H9 (cell line): ENCODE results near the gene CC2D2A. TPM values are rescaled to one million over a fixed set of nuclear protein-coding genes. Genes with fewer than 3 reads are reported as not detected.
A peak's percentile ranks its signal among the peaks of the same experiment; 100 is the strongest.

Experiments
- DNase-seq: peaks from one replicate; pipeline ENCODE4 v3.0.0-alpha.2; 2017
- H2AFZ ChIP-seq: one replicate; pipeline ENCODE4 v1.6.1; 2013; ENCODE audit warnings: mild to moderate bottlenecking, low read length, control low read depth, moderate library complexity
- H2AK5ac ChIP-seq: 2 replicates; pipeline ENCODE4 v1.6.1; 2013; ENCODE audit warnings: low read length, control low read depth, mixed read lengths; ENCODE audit not compliant: insufficient read length
- H2BK120ac ChIP-seq: one replicate; pipeline ENCODE4 v1.6.1; 2013; ENCODE audit warnings: low read depth, mild to moderate bottlenecking, low read length, control low read depth, inconsistent platforms; ENCODE audit not compliant: poor library complexity, severe bottlenecking
- H2BK12ac ChIP-seq: 2 replicates; pipeline ENCODE4 v1.6.1; 2013; ENCODE audit warnings: low read length, control low read depth, mixed read lengths, low read depth; ENCODE audit not compliant: insufficient read length
- H2BK15ac ChIP-seq: 2 replicates; pipeline ENCODE4 v1.6.1; 2013; ENCODE audit warnings: low read depth, low read length, control low read depth
- H2BK20ac ChIP-seq: one replicate; pipeline ENCODE4 v1.6.1; 2013; ENCODE audit warnings: low read depth, mild to moderate bottlenecking, low read length, control low read depth, inconsistent platforms; ENCODE audit not compliant: poor library complexity, severe bottlenecking
- H2BK5ac ChIP-seq: 2 replicates; pipeline ENCODE4 v1.6.1; 2013; ENCODE audit warnings: low read length, control low read depth, mixed read lengths; ENCODE audit not compliant: insufficient read length
- H3K14ac ChIP-seq: 2 replicates; pipeline ENCODE4 v1.6.1; 2013; ENCODE audit warnings: low read length, control low read depth; ENCODE audit not compliant: insufficient read depth
- H3K18ac ChIP-seq: 2 replicates; pipeline ENCODE4 v1.6.1; 2013; ENCODE audit warnings: low read depth, mild to moderate bottlenecking, mixed read lengths, low read length, control low read depth; ENCODE audit not compliant: insufficient read length
- H3K23ac ChIP-seq: 2 replicates; pipeline ENCODE4 v1.6.1; 2013; ENCODE audit warnings: low read length, control low read depth, mixed read lengths, low read depth; ENCODE audit not compliant: insufficient read length
- H3K23me2 ChIP-seq: 2 replicates; pipeline ENCODE4 v1.6.1; 2013; ENCODE audit warnings: low read depth, mild to moderate bottlenecking, mixed read lengths, low read length, control low read depth; ENCODE audit not compliant: insufficient read length, poor library complexity, severe bottlenecking
- H3K27ac ChIP-seq: 2 replicates; pipeline ENCODE4 v1.5.1; 2013; ENCODE audit warnings: low read length, control low read depth, mixed read lengths, low read depth; ENCODE audit not compliant: insufficient read length
- H3K27me3 ChIP-seq: 2 replicates; pipeline ENCODE4 v1.6.1; 2013; ENCODE audit warnings: low read length, control low read depth, inconsistent platforms; ENCODE audit not compliant: insufficient read depth
- H3K4ac ChIP-seq: 2 replicates; pipeline ENCODE4 v1.6.1; 2013; ENCODE audit warnings: low read depth, mild to moderate bottlenecking, control low read depth, inconsistent platforms, low read length, moderate library complexity
- H3K4me1 ChIP-seq: 2 replicates; pipeline ENCODE4 v1.6.1; 2013; ENCODE audit warnings: low read length, control low read depth, inconsistent platforms; ENCODE audit not compliant: insufficient read depth
- H3K4me2 ChIP-seq: 2 replicates; pipeline ENCODE4 v1.6.1; 2013; ENCODE audit warnings: low read length, control low read depth, mixed read lengths; ENCODE audit not compliant: insufficient read length, insufficient read depth
- H3K56ac ChIP-seq: 2 replicates; pipeline ENCODE4 v1.6.1; 2013; ENCODE audit warnings: low read depth, mild to moderate bottlenecking, mixed read lengths, low read length, control low read depth; ENCODE audit not compliant: insufficient read length
- H3K79me1 ChIP-seq: 2 replicates; pipeline ENCODE4 v1.6.1; 2013; ENCODE audit warnings: low read depth, mild to moderate bottlenecking, moderate library complexity, low read length, control low read depth, inconsistent platforms; ENCODE audit not compliant: insufficient read depth, poor library complexity, severe bottlenecking
- H3K79me2 ChIP-seq: 2 replicates; pipeline ENCODE4 v1.6.1; 2013; ENCODE audit warnings: low read length, control low read depth, inconsistent platforms; ENCODE audit not compliant: insufficient read depth
- H3K9ac ChIP-seq: 2 replicates; pipeline ENCODE4 v1.6.1; 2013; ENCODE audit warnings: low read length, control low read depth, mixed read lengths; ENCODE audit not compliant: insufficient read length; ENCODE audit errors: extremely low read depth
- H3K9me3 ChIP-seq: one replicate; pipeline ENCODE4 v1.6.1; 2013; ENCODE audit warnings: low read depth, low read length, inconsistent platforms; ENCODE audit not compliant: control insufficient read depth
- H3T11ph ChIP-seq: one replicate; pipeline ENCODE4 v1.6.1; 2013; ENCODE audit warnings: mild to moderate bottlenecking, low read length, control low read depth, inconsistent platforms
- H4K20me1 ChIP-seq: one replicate; pipeline ENCODE4 v1.6.1; 2013; ENCODE audit not compliant: control insufficient read depth, insufficient read length, insufficient read depth
- H4K5ac ChIP-seq: 2 replicates; pipeline ENCODE4 v1.6.1; 2013; ENCODE audit warnings: low read depth, mild to moderate bottlenecking, mixed read lengths, low read length, control low read depth; ENCODE audit not compliant: insufficient read length
- H4K8ac ChIP-seq: replicated peaks from 2 replicates; pipeline ENCODE4 v1.6.1; 2013; ENCODE audit warnings: low read length, control low read depth, mixed read lengths, low read depth; ENCODE audit not compliant: insufficient read length
- H4K91ac ChIP-seq: 2 replicates; pipeline ENCODE4 v1.6.1; 2013; ENCODE audit warnings: low read depth, mild to moderate bottlenecking, moderate library complexity, mixed read lengths, low read length, control low read depth; ENCODE audit not compliant: insufficient read length
- H3K27ac Mint-ChIP-seq, 3 experiments: 2 replicates in 2 of 3; 3 replicates in 1 of 3; pipeline ENCODE4 v1.8.0; 2020 to 2021; ENCODE audit warnings: mixed read lengths in 3 of 3, mild to moderate bottlenecking in 1 of 3, moderate library complexity in 1 of 3
- H3K27me3 Mint-ChIP-seq: 2 replicates; pipeline ENCODE4 v1.8.0; 2021; ENCODE audit warnings: low read depth, mild to moderate bottlenecking, moderate library complexity, mixed read lengths
- H3K36me3 Mint-ChIP-seq, 3 experiments: 2 replicates in 2 of 3; 3 replicates in 1 of 3; pipeline ENCODE4 v1.8.0; 2020 to 2021; ENCODE audit warnings: low read depth in 3 of 3, mixed read lengths in 3 of 3; ENCODE audit not compliant: insufficient read depth in 1 of 3
- H3K4me1 Mint-ChIP-seq, 2 experiments: 2 replicates each; pipeline ENCODE4 v1.8.0; 2020; ENCODE audit warnings: mixed read lengths in 2 of 2
- H3K4me3 Mint-ChIP-seq, 2 experiments: 2 replicates in 1 of 2; 3 replicates in 1 of 2; pipeline ENCODE4 v1.8.0; 2020 to 2021; ENCODE audit warnings: mild to moderate bottlenecking in 2 of 2, mixed read lengths in 2 of 2, moderate library complexity in 1 of 2
- H3K9me3 Mint-ChIP-seq, 2 experiments: 2 replicates in 1 of 2; 3 replicates in 1 of 2; pipeline ENCODE4 v1.8.0; 2020; ENCODE audit warnings: mild to moderate bottlenecking in 2 of 2, mixed read lengths in 2 of 2, moderate library complexity in 1 of 2
- WGBS: extraction: QIAGEN DNeasy Blood & Tissue Kit; methylation state at CpG from one replicate; pipeline ENCODE4 v1.1.7; 2013; ENCODE audit warnings: missing lambda C conversion rate, low lambda C conversion rate, mixed read lengths; ENCODE audit not compliant: insufficient read length; ENCODE audit errors: extremely low coverage; 5-methylcytosine and 5-hydroxymethylcytosine counted together
- total RNA-seq: library from RNA; stranded (reverse); gene quantifications from 2 replicates; pipeline ENCODE4 v1.2.1, GENCODE V29; 2021
- TF ChIP-seq, protein P1 (sequence below): fragments of 200-600 bp; sonication (generic); conservative IDR thresholded peaks from 3 replicates; pipeline ENCODE4 v1.8.0; 2021; ENCODE audit warnings: antibody characterized with exemption, mild to moderate bottlenecking

The CC2D2A gene
- total RNA-seq, 1 experiment from 2014 or later, result 10.4 TPM

GRCh38 chr4:15649914-15650545 lies 180.3 kb downstream of the CC2D2A start:
- Histone ChIP-seq H3K27ac (no peak overlapping the region), H3K4ac (no peak overlapping the region), H3K14ac (no peak overlapping the region), H2BK5ac (no peak overlapping the region), H4K8ac (no peak overlapping the region), H3K27me3 (no peaks in the 10 kb centered on the region), H3K23ac (no peak overlapping the region), H3K56ac (no peak overlapping the region), H2AFZ (no peak overlapping the region), H3K9me3 (no peaks in the 10 kb centered on the region), H3K4me1 (peaks cover 2% of the 10 kb centered on the region; the same call in 1 of the 2 replicates), H4K20me1 (no peaks in the 10 kb centered on the region), H2AK5ac (no peak overlapping the region), H3T11ph (no peak overlapping the region), H4K5ac (no peak overlapping the region), H3K23me2 (peaks cover 4% of the 10 kb centered on the region), H2BK20ac (no peak overlapping the region), H3K18ac (no peak overlapping the region), H4K91ac (no peak overlapping the region), H2BK12ac (no peak overlapping the region), H2BK120ac (no peak overlapping the region), H3K4me2 (no peak overlapping the region), H3K79me2 (peaks cover 12% of the 10 kb centered on the region; the same call in 1 of the 2 replicates), H3K9ac (no peak overlapping the region), H2BK15ac (no peak overlapping the region), H3K79me1 (peaks cover 4% of the 10 kb centered on the region)
- H3K9me3 Mint-ChIP-seq, result no peaks in the 10 kb centered on the region
- DNase-seq, result peak; percentile 54
- peak overlapping the region in 2 of 3 experiments; percentile 74 to 81; a peak in 5 of 7 replicates for H3K27ac Mint-ChIP-seq
- TF ChIP-seq, protein P1, sequence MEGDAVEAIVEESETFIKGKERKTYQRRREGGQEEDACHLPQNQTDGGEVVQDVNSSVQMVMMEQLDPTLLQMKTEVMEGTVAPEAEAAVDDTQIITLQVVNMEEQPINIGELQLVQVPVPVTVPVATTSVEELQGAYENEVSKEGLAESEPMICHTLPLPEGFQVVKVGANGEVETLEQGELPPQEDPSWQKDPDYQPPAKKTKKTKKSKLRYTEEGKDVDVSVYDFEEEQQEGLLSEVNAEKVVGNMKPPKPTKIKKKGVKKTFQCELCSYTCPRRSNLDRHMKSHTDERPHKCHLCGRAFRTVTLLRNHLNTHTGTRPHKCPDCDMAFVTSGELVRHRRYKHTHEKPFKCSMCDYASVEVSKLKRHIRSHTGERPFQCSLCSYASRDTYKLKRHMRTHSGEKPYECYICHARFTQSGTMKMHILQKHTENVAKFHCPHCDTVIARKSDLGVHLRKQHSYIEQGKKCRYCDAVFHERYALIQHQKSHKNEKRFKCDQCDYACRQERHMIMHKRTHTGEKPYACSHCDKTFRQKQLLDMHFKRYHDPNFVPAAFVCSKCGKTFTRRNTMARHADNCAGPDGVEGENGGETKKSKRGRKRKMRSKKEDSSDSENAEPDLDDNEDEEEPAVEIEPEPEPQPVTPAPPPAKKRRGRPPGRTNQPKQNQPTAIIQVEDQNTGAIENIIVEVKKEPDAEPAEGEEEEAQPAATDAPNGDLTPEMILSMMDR, result peak; percentile 90
- H3K4me3 Mint-ChIP-seq, result no peak overlapping the region
- peaks cover 30 to 33% of the 10 kb centered on the region in 2 experiments for H3K4me1 Mint-ChIP-seq
- H3K36me3 Mint-ChIP-seq, result no peaks in the 10 kb centered on the region; a peak in 1 of 7 replicates
- no CpG with 5 or more reads among the region's 5 CpGs for WGBS
- no peaks in the 10 kb centered on the region for H3K27me3 Mint-ChIP-seq

Other genes starting within 250 kb of the CC2D2A start
- gene C1QTNF7, start 41.8 kb upstream of the CC2D2A start, total RNA-seq, result not detected in 2 replicates
- 57.6 and 60.3 TPM in 2 replicates for gene FBXL5, start 185.5 kb downstream of the CC2D2A start, total RNA-seq
- 19.6 and 20.3 TPM in 2 replicates for gene FAM200B, start 211.9 kb downstream of the CC2D2A start, total RNA-seq
- 0.48 TPM in 1 of 2 replicates, not detected in the other for gene BST1, start 233.2 kb downstream of the CC2D2A start, total RNA-seq